HG02870 (cell line): ENCODE data around the gene UNC13D.

ENCODE experiments used
- ATAC-seq: cut with Tn5 transposase; IDR thresholded peaks from one replicate; pipeline ENCODE4 v1.9.1; 2021; ENCODE audit warnings: mild to moderate bottlenecking, moderate library complexity; ENCODE audit not compliant: unreplicated experiment

UNC13D gene

GRCh38 chr17:75835654-75835987 is 8.6 kb downstream of the UNC13D start:
- no peak for ATAC-seq

GRCh38 chr17:75834928-75835653 is 9.1 kb downstream of the UNC13D start:
- no peak for ATAC-seq

GRCh38 chr17:75834279-75834920 is 9.8 kb downstream of the UNC13D start:
- ATAC-seq = no peak

- no peak for ATAC-seq
Observed at GRCh38 chr17:75832652-75833400, 11.4 kb downstream of the UNC13D start.

GRCh38 chr17:75832164-75832651 is 12.0 kb downstream of the UNC13D start:
- ATAC-seq = no peak

GRCh38 chr17:75831032-75831571 is 13.1 kb downstream of the UNC13D start:
- no peak for ATAC-seq

GRCh38 chr17:75830164-75831031 is 13.8 kb downstream of the UNC13D start:
- ATAC-seq = no peak

GRCh38 chr17:75829747-75830146 is 14.5 kb downstream of the UNC13D start:
- no peak for ATAC-seq

GRCh38 chr17:75828741-75829140 is 15.5 kb downstream of the UNC13D start:
- ATAC-seq = no peak

- no peak for ATAC-seq
Observed at GRCh38 chr17:75828076-75828400, 16.2 kb downstream of the UNC13D start.

- ATAC-seq = no peak
Observed at GRCh38 chr17:75827308-75828075, 16.7 kb downstream of the UNC13D start.

GRCh38 chr17:75826561-75827307 is 17.5 kb downstream of the UNC13D start:
- no peak for ATAC-seq

GRCh38 chr17:75825748-75826370 is 18.3 kb downstream of the UNC13D start:
- no peak for ATAC-seq

- no peak for ATAC-seq
Observed at GRCh38 chr17:75825149-75825552, 19.1 kb downstream of the UNC13D start.

GRCh38 chr17:75824666-75825065 is 19.5 kb downstream of the UNC13D start:
- no peak for ATAC-seq

GRCh38 chr17:75824050-75824552 is 20.1 kb downstream of the UNC13D start:
- no peak for ATAC-seq

GRCh38 chr17:75823257-75824041 is 20.8 kb downstream of the UNC13D start:
- no peak for ATAC-seq

- ATAC-seq = no peak
Observed at GRCh38 chr17:75822800-75823166, 21.4 kb downstream of the UNC13D start.
